SIG-M5 treated with dmso at 0.1 percent for 504 hours (cell line): ENCODE data around the gene NGEF.

Experiments used
- DNase-seq: peaks from one replicate; lab custom pipeline; 2025; ENCODE audit not compliant: unreplicated experiment; lab: John Stamatoyannopoulos, UW

NGEF gene

GRCh38 chr2:232846055-232846454, 167.0 kb downstream of the NGEF start:
- no peak for DNase-seq

- no peak for DNase-seq
These were observed 169.2 kb downstream of the NGEF start for GRCh38 chr2:232843834-232844233.

GRCh38 chr2:232842689-232843088, 170.4 kb downstream of the NGEF start:
- no peak for DNase-seq

- peak; percentile 40 for DNase-seq
These were observed 173.5 kb downstream of the NGEF start for GRCh38 chr2:232839411-232840079.

GRCh38 chr2:232838406-232838874, 174.6 kb downstream of the NGEF start:
- DNase-seq: peak; percentile 60

- DNase-seq: no peak
These were observed 176.1 kb downstream of the NGEF start for GRCh38 chr2:232836934-232837333.

- no peak for DNase-seq
These were observed 177.3 kb downstream of the NGEF start for GRCh38 chr2:232835687-232836208.

GRCh38 chr2:232833830-232834229, 179.2 kb downstream of the NGEF start:
- no peak for DNase-seq

GRCh38 chr2:232831496-232831895, 181.6 kb downstream of the NGEF start:
- DNase-seq: no peak

- DNase-seq: no peak
These were observed 183.1 kb downstream of the NGEF start for GRCh38 chr2:232829988-232830387.
